Tibial nerve (tissue), 4 donors: ENCODE measurements around the gene AASS.

Experiments used
- CTCF ChIP-seq, 5 experiments: fragments of 200-600 bp in 3 of 5; fragments of 450-650 bp in 2 of 5; sonication (generic) in 3 of 5; IDR thresholded peaks; one replicate each; pipeline ENCODE4 v1.5.1; 2016 to 2019; ENCODE audit warnings: antibody characterized with exemption in 5 of 5, mild to moderate bottlenecking in 3 of 5, moderate library complexity in 2 of 5
- EP300 ChIP-seq, 2 donors: sonication (generic); formaldehyde crosslinking; IDR thresholded peaks; one replicate each; pipeline ENCODE4 v1.6.1; 2017; ENCODE audit warnings: antibody characterized with exemption in 2 of 2, mild to moderate bottlenecking in 1 of 2
- POLR2A ChIP-seq, 2 donors: fragments of 450-650 bp; IDR thresholded peaks; one replicate each; pipeline ENCODE4 v1.6.1; 2017; ENCODE audit warnings: antibody characterized with exemption in 2 of 2, mild to moderate bottlenecking in 2 of 2, moderate library complexity in 2 of 2

GRCh38 chr7:122095642-122096041 lies 48.4 kb downstream of the AASS start:
- TF ChIP-seq POLR2A (IDR thresholded peaks at IDR 0.05) (no peak), CTCF (IDR thresholded peaks at IDR 0.05) (no peak), EP300 (IDR thresholded peaks at IDR 0.05) (no peak)
